Mesodermal cell (in vitro differentiated cells): Measurements from ENCODE around the gene CASZ1.

Source experiments
- H3K27ac ChIP-seq: 2 replicates; pipeline ENCODE4 v1.7.0; 2013; ENCODE audit warnings: mild to moderate bottlenecking, low read depth, low read length, moderate library complexity; ENCODE audit not compliant: severe bottlenecking
- H3K36me3 ChIP-seq: 2 replicates; pipeline ENCODE4 v1.7.1; 2013; ENCODE audit warnings: mild to moderate bottlenecking, low read length, moderate library complexity; ENCODE audit not compliant: control insufficient read depth, insufficient read depth
- H3K4me1 ChIP-seq: one replicate; pipeline ENCODE4 v1.7.1; 2013; ENCODE audit warnings: mild to moderate bottlenecking, low read length; ENCODE audit not compliant: insufficient read depth, control insufficient read depth, poor library complexity, severe bottlenecking
- H3K4me3 ChIP-seq: 2 replicates; pipeline ENCODE4 v1.7.0; 2013; ENCODE audit warnings: low read length, control low read depth, mild to moderate bottlenecking; ENCODE audit not compliant: insufficient read depth, poor library complexity, severe bottlenecking; ENCODE audit errors: extremely low read depth
- H3K9me3 ChIP-seq: 2 replicates; pipeline ENCODE4 v1.7.1; 2013; ENCODE audit warnings: mild to moderate bottlenecking, low read length, moderate library complexity; ENCODE audit not compliant: control insufficient read depth
- WGBS, 2 experiments: methylation state at CpG; one replicate each; pipeline ENCODE4 v1.1.5; 2013; ENCODE audit warnings: missing lambda C conversion rate in 2 of 2; ENCODE audit not compliant: insufficient coverage in 2 of 2; 5-methylcytosine and 5-hydroxymethylcytosine counted together

Gene CASZ1

GRCh38 chr1:10791105-10791951 lies 5.1 kb downstream of the CASZ1 start:
- Histone ChIP-seq H3K4me3 (no peak overlapping the region), H3K36me3 (no peaks in the 10 kb centered on the region), H3K9me3 (no peaks in the 10 kb centered on the region), H3K27ac (no peak overlapping the region), H3K4me1 (peaks cover 15% of the 10 kb centered on the region)
- WGBS, 2 experiments, result 18 to 24% methylated on average over 3 of the region's 8 CpGs

GRCh38 chr1:10789803-10790702 lies 6.4 kb downstream of the CASZ1 start:
- Histone ChIP-seq H3K4me3 (no peak overlapping the region), H3K9me3 (no peaks in the 10 kb centered on the region), H3K36me3 (no peaks in the 10 kb centered on the region), H3K27ac (no peak overlapping the region), H3K4me1 (peaks cover 8% of the 10 kb centered on the region)
- WGBS, 2 experiments, result 82 to 84% methylated on average over 20 of the region's 27 CpGs

DNA sequence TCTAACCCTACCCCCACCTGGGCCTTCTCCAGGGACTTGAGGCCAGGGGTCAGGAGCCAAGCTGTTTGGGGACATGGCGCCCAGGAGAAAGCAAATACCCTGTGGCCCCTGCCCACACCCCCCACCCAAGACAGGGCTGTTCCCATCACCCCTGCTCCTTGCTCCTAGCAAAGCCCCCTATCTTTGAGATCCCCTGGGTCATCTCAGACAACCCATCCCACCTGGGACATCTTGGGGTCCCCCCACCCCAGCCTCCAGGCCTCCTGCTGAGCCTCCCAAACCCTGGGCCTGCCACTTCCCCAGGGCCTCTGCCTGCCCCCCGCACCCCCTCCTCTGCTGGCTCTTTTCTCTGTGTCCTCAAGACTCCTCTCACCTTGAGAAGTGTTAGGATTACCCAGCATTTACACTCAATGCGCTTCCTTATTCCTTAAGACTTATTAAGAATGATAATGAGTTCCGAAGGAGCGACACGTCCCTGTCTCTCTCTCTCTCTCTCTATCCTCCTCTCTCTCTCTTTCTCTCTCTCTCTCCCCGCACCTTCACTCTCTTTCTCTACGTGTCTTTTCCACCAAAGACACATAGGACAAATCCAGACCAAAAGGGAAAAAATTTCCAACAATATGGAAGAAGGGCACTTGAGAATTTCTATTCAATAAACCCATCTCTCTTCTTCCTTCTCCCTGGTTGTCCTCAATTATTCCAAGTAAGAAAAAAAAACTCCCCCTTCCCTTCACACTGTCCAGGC lies 7.2 kb downstream of the CASZ1 start:
- Histone ChIP-seq H3K4me3 (no peak overlapping the region), H3K36me3 (no peaks in the 10 kb centered on the region), H3K27ac (no peak overlapping the region), H3K4me1 (peaks cover 5% of the 10 kb centered on the region), H3K9me3 (no peaks in the 10 kb centered on the region)
- WGBS, 2 experiments, result 83 to 91% methylated on average over 4 to 6 of the region's 8 CpGs

DNA sequence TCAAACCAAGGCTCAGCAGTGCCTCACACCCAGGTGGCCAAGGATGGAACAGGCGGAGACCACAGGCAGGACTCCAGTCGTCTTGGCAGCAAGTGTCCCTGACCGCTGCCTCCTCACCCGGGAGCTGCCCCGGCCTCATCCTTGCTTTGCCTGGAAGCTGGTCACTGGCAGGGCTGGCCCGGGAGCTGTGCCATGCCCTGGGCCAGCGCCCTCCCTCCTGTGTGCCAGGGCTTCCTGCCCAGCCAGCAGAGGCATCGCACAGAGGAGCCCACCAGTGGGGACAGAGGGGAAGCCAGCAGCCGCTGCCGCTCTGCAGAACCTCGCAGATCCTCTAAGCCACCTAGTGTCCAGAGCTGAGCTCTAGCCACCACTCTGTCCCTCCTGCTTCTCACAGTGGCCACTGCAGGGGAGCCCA lies 7.8 kb downstream of the CASZ1 start:
- no peak overlapping the region for H3K4me3 ChIP-seq
- no peaks in the 10 kb centered on the region for H3K36me3 ChIP-seq
- H3K4me1 ChIP-seq, result peaks cover 3% of the 10 kb centered on the region
- no peaks in the 10 kb centered on the region for H3K9me3 ChIP-seq
- no peak overlapping the region for H3K27ac ChIP-seq
- 62 to 65% methylated on average over 7 to 11 of the region's 11 CpGs for WGBS, 2 experiments

GRCh38 chr1:10787286-10787685 lies 9.2 kb downstream of the CASZ1 start:
- 88 to 89% methylated on average over 10 to 18 of the region's 21 CpGs for WGBS, 2 experiments
- no peaks in the 10 kb centered on the region for H3K9me3 ChIP-seq
- H3K4me3 ChIP-seq, result no peak overlapping the region
- H3K36me3 ChIP-seq, result no peaks in the 10 kb centered on the region
- no peaks in the 10 kb centered on the region for H3K4me1 ChIP-seq
- no peak overlapping the region for H3K27ac ChIP-seq

- 93 to 97% methylated on average over 26 to 28 of the region's 30 CpGs for WGBS, 2 experiments
- no peaks in the 10 kb centered on the region for H3K4me1 ChIP-seq
These were observed 10.5 kb downstream of the CASZ1 start for GRCh38 chr1:10785728-10786638.

DNA sequence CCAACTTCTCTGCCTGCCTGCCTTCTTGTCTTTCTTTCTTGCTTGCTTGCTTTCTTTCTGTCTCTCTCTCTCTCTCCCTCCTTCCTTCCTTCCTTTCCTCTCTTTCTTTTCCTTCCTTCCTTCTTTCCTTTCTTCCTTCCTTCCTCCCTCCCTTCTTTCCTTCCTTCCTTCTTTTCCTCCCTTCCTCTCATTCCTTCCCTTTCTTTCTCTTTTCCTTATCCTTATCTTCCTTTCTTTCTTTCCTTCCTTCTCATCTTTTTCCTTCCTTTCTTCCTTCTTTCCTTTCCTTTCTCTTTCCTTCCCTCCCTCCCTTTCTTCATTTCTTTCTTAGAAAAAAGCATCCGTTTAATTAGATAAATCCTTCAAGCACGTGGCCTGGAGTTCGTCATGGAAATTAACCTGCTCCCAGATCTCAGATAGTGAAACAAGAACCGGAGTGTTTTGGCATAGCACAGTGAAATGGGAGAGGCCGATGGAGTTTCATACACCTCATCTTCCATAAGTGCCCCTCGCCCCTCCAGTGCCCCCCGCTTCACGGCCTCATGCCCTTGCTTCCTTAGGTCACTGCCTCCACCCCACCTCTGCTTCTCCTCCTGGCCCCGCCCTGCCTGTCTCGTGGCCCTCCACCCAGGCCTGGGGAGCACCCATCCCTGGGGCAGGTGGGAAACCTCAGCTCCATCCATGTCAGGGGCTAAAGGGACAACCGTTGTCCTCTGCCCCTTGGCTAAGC lies 11.3 kb downstream of the CASZ1 start:
- Histone ChIP-seq H3K4me3 (no peak overlapping the region), H3K27ac (no peak overlapping the region), H3K9me3 (no peaks in the 10 kb centered on the region), H3K36me3 (no peaks in the 10 kb centered on the region), H3K4me1 (no peaks in the 10 kb centered on the region)
- 91 to 94% methylated on average over 5 to 11 of the region's 11 CpGs for WGBS, 2 experiments

More at GRCh38 chr1:10785728-10786638, 10.5 kb downstream of the CASZ1 start:
- Histone ChIP-seq H3K27ac (no peak overlapping the region), H3K36me3 (no peaks in the 10 kb centered on the region), H3K4me3 (no peak overlapping the region), H3K9me3 (no peaks in the 10 kb centered on the region)

GRCh38 chr1:10782491-10783244 lies 13.8 kb downstream of the CASZ1 start:
- H3K27ac ChIP-seq, result no peak overlapping the region
- no peaks in the 10 kb centered on the region for H3K4me1 ChIP-seq
- H3K9me3 ChIP-seq, result no peaks in the 10 kb centered on the region
- no peak overlapping the region for H3K4me3 ChIP-seq
- 89 to 90% methylated on average over 16 to 17 of the region's 24 CpGs for WGBS, 2 experiments
- H3K36me3 ChIP-seq, result no peaks in the 10 kb centered on the region

DNA sequence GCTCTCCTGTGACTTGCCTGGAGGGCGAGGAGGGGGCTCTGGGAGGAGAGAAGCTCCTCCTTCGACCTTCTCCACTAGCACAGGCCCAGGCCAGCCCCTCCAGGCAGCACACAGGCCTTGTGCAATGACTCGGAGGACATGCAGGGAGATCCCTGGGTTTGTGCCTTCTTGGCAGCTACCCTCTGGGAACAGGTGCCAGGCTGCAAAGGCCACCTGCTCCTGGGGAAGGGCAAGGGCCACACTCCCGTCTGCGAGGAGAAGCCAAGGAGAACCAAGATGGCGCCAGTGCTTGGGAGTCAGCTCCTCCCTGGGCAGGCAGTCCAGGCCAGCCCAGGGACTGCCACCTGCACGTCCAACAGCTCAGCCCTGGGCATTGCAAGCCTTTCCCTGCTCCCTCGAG lies 15.3 kb downstream of the CASZ1 start:
- no peak overlapping the region for H3K27ac ChIP-seq
- 90 to 95% methylated on average over 6 of the region's 8 CpGs for WGBS, 2 experiments
- no peaks in the 10 kb centered on the region for H3K4me1 ChIP-seq

More for the DNA sequence above, 15.3 kb downstream of the CASZ1 start:
- Histone ChIP-seq H3K4me3 (no peak overlapping the region), H3K36me3 (no peaks in the 10 kb centered on the region), H3K9me3 (no peaks in the 10 kb centered on the region)
